DMS79 treated with DMSO at 0.1 percent for 48 hours (cell line): ENCODE measurements around the gene STK33.
"Not testable (repeated sequence)": the region's sequence is repeated elsewhere in the genome, so short reads cannot be mapped to it uniquely, and the experiment has no call there.

Source experiments
- DNase-seq: peaks from one replicate; lab custom pipeline; 2025; lab: John Stamatoyannopoulos, UW

Gene STK33

DNA sequence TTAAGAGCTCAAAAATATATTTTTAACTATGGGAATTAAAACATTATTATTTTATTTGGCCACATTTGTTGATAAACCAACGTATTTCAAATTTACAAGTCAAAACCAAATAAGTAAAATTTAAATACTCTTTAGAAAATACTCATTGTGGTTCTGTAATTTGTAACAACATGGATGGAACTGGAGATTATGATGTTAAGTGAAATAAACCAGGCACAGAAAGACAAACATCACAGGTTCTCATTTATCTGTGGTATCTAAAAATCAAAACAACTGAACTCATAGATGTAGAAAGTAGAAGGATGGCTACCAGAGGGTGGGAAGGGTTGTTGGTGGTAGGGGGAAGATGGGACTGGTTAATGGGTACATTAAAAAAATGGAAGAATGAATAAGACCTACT is 50.8 kb downstream of the STK33 start:
- DNase-seq: no peak

DNA sequence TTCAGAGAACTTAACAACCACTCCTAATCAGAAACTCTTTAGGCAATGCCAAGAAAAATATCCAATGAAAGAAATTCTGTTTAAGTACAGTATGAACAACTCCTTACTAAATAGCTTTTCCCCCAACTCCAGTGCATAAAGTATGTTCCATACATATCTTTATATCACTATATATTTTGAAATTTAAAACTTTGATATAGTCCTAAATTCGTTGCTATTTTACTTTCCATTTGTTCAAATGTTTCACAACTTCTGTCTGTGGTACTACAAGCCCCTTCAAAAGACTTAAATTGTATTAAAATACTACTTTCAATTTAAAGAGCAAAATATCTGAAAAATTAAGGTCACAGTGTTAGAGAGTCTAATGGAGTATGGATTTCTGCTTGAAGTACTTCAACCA is 52.6 kb downstream of the STK33 start:
- no peak for DNase-seq

DNA sequence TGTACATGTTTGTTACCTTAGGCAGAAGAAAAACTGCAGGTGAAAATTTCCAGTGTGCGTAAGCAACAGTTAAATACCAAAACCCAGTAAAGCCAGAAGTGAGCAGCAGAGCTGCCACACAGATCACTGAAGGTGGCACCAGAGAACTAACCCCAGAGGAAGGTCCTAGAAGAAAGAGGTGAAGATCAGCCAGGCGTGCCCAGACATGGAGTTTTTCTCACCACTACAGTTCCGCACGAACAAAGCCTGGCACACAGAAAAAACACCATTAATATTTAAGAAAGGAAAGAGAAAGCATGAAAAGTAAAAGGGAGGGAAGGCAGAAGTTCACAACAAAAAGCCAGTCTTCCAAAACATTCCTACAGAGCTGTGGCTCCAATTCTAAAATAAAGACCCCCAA is 60.7 kb downstream of the STK33 start:
- peak; percentile 77 for DNase-seq

DNA sequence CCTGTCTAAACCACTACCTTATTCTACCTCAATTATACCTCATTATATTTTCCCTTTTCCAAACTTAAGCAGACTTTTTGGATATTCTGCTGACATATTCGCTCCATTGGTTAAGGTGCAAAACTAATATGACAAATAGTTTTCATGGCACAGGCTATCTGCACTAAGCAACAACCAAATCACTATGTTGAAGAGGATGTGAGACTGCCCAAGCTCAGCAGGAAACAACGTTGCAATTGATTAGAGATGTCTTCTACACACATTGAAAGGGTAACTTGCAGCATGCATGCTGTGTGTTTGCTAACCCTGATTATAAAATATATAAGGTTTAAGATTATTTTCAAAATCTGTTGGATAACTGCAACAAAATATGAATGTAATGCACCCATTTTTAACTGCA is 61.6 kb downstream of the STK33 start:
- DNase-seq: no peak

DNA sequence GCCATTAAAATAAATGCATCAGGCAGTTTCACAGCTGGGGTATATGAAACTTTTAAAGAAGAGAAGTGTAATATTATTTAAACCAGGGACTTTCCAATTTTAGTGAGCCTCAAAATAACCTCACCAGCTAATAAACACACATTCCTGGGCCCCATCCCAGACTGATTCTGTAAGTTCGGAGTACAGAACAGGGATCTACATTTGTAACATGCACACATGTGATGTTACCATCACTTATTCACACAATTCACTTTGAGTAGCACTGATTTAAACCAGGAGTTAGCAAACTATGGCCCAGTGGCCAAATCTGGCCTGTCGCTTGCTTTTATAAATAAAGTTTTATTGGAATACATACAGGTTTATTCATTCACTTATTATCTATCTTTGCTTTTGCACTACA is 62.0 kb downstream of the STK33 start:
- no peak for DNase-seq

DNA sequence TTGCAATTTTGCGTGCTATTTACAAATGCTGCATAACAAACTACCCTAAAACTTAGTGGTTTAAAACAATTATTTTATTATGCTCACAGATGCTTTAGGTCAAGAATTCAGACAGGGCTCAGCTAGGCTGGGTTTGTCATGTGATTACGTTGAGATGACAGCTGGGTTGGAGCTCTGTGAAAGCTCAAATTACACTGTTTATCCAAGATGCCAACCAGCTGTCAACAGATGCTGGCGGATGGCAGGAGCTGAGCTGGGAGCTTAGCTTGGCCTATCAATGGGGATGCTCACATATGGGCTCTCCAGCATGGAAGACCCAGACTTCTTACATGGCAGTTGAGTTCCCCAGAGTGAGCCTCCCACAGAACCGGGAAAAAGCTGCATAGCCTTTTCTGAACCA is 62.7 kb downstream of the STK33 start:
- peak; percentile 54 for DNase-seq

DNA sequence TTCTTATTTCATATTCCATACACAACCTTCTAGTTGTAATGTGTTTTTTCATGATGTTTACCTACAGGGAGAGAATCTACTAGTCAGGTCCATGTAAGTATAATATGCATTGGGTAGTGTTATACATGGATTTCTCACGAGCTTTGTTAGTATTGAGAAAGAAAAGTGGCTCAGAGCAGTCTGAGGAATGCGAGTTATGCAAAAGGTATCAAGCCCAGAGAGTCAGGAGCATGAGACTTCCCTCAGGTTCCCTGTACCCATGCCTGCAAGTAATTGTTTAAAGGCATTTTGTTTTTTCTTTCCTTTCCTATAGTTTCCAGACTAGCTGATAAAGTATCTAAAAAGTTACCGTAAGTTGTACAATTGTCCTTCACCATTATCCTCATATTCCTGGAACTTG is 66.1 kb downstream of the STK33 start:
- no peak for DNase-seq

DNA sequence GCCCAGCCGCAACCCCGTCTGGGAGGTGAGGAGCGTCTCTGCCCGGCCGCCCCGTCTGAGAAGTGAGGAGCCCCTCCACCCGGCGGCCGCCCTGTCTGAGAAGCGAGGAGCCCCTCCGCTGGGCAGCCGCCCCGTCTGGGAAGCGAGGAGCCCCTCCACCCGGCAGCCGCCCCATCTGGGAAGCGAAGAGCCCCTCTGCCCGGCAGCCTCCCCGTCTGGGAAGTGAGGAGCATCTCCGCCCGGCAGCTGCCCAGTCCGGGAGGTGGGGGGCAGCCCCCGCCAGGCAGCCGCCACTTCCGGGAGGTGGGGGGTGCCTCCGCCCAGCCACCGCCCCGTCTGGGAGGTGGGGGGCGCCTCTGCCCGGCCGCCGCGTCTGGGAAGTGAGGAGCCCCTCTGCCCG is 70.6 kb downstream of the STK33 start:
- DNase-seq: no peak

DNA sequence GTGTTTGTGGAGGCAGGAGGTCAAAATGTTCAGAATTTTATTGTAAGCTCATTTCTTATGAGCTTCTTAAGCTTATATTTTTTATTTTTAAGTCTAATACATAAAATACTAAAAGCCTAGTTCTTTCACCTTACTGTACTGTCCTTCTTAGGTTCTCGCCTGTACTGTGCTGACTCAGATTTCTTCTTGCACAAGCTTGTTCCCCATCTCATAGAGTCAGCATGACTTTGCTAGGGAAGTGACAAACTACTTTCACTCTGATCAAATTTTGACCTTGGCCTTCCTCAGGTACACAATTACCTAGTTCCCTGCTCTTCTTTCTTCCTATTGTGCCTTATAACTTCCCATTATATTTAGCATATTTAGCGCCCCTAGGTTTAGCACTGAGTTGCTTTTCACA is 81.5 kb downstream of the STK33 start:
- no peak for DNase-seq

DNA sequence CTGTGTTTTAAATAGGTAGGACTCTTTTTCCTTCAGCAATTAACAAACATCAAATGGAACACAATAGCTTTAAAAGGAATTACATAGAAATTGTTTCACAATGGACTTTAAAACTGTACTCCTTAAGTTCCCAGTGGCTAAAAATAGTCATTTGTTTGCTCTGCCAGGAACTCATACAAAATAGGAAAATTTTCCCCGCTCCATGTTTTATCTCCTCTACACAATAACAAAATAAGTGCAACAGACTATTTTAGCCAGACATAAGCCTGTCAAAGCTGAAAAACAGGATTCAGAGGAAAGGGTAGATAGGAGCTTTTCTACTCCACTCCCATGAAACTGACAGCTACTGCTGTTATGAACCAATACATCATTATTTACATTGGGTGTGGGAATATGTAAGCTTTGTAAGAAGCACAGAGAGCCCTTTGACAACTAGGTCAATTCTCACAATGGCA is 90.1 kb downstream of the STK33 start:
- no peak for DNase-seq

DNA sequence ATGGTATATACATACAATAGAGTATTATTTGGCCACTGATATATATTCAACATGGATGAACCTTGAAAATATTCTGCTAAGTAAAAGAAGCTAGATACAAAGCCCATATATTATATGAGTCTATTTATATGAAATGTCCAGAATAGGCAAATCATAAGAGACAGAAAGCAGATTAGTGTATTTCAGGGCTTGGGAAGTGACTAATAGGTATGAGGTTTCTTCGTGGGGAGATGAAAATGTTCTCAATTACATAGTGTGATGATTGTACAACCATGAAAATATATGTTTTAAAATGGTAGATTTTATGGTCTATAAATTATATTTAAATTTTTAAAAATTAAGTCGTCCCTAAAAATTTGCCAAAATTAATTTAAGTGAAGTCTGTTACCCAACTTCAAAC is 92.2 kb downstream of the STK33 start:
- no peak for DNase-seq

DNA sequence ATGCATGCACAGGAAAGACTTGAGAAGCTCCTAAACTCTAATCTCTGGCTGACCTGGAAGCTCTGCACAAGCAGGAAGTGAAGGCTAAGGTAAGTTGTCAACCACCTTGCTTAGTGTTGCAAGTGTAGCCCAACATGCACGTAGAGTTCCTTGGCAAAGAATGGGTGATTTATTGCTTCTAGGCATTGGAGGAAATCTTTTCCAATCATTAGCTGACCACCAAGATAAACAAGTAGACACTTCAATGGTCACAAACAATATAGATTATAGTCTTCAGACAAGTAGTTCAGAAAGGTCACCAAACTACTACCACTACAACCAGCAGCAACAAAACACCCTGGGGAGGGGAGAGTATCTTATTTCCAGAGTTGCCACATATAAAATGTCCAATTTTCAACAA is 105.6 kb downstream of the STK33 start:
- no peak for DNase-seq

DNA sequence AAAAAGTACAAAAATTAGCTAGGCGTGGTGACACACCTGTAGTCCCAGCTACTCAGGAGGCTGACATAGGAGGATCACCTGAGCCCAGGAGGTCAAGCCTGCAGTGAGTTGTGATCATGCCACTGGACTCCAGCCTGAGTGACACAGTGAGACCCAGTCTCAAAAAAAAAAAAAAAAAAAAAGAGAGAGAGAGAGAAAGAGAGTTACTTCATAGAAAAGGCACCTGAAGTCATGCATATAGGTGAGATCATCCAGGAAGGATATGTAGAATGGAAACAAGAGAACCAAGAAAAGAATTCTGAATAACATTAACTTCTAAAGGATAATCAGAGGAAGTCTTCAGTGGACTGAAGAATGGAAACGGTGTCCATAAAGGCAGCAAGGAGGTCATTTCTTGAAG is 106.8 kb downstream of the STK33 start:
- no peak for DNase-seq

DNA sequence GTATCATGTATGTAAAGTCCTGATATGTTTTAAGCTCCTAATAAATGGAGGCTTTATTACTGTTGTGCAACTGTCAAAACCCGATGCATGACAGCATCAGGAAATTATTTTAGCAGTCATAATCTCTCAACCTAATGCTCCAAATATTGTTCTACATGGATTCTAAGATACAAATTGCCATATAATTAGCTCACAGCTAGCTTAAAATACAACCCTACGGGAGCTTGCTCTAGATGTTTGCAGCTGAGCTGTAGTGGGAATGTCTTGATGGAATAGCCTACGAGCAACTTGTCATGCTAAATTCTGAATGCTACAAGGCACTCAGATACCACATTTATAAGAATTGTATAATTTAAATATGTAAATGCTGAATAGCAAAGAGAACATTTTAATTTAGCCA is 109.8 kb downstream of the STK33 start:
- no peak for DNase-seq

DNA sequence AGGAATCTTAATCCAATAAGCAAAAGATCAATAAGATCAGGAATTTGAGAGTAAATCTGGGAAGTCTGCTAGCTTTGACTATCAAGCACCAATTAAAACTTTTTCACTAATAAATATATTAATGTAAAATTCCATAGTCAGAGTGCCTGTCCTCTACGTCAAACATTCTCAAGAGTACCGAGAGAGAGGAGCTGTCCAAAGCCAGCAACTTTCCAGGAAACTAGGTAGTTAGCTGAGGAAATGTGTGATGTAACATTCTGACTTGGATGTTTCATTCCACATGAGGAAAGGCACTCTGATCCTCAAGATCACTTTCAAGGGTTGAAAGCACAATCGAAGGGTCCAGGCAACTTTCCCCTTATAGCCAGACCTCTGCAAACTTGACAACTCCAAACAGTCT is 113.2 kb downstream of the STK33 start:
- DNase-seq: no peak

DNA sequence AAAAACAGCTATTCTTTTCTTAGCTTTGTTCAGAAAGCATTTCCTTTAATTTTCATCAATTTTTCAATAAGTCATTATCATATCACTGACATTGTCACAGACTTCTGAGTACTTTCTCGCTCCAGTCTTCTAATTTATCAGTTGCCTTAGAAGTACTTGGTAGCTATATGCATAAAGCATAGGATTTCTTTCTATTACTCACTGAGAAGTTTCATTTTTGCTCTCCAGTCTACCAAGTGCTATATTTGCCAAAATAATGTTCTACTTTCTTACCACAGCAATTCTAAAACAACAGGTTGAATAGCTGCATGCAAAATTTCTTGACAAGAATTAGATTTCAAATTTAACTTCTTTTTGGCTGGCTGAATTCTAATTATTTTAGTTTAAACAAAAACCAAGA is 116.3 kb downstream of the STK33 start:
- DNase-seq: no peak

DNA sequence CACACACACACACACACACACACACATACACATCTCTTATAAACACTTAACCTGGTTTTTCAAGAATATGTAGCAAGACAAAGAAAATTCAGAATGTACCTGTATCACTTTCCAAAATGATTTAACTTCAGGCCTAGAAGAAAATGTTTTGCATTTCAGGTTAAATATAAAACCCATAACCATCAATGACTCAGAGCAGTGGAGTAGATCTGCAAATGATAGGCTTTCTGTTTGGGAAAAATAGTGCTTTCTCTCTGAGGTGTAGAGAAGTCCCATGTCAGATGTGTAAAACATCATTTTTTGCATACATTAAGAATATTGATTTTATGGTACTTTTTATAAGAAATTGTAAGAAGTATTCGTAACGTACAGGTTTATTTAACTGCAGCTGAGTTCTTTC is 116.9 kb downstream of the STK33 start:
- no peak for DNase-seq

DNA sequence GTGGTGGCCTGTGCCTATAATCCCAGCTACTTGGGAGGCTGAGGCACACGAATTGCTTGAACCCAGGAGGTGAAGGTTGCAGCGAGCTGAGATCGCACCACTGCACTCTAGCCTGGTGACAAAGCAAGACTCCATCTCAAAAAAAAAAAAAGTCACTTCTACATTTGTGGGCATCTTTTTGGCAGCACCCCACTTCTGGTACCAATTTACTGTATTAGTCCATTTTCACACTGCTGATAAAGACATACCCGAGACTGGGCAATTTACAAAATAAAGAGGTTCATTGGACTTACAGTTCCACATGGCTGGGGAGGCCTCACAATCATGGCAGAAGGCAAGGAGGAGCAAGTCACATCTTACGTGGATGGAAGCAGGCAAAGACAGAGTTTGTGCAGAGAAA is 126.2 kb downstream of the STK33 start:
- DNase-seq: not testable (repeated sequence)

DNA sequence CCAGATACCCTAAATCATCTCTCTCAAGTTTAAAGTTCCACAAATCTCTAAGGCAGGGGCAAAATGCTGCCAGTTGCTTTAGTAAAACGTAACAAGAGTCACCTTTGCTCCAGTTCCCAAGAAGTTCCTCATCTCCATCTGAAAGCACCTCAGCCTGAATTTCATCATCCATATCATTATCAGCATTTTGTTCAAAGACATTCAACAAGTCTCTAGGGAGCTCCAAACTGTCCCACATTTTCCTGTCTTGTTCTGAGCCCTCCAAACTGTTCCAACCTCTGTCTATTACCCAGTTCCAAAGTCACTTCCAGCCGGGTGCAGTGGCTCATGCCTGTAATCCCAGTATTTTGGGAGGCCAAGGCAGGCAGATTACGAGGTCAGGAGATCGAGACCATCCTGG is 126.7 kb downstream of the STK33 start:
- not testable (repeated sequence) for DNase-seq

DNA sequence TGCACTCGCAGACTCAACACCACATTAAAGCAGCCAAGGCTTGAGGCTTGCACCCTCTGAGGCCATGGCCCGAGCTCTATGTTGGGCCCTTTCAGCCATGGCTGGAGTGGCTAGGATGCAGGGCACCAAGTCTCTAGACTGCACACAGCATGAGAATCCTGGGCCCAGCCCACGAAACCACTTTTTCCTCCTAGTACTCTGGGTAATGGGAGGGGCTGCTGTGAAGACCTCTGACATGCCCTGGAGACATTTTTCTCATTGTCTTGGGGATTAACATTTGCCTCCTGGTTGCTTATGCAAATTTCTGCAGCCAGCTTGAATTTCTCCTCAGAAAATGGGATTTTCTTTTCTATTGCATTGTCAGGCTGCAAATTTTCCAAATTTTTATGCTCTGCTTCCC is 127.1 kb downstream of the STK33 start:
- DNase-seq: not testable (repeated sequence)

DNA sequence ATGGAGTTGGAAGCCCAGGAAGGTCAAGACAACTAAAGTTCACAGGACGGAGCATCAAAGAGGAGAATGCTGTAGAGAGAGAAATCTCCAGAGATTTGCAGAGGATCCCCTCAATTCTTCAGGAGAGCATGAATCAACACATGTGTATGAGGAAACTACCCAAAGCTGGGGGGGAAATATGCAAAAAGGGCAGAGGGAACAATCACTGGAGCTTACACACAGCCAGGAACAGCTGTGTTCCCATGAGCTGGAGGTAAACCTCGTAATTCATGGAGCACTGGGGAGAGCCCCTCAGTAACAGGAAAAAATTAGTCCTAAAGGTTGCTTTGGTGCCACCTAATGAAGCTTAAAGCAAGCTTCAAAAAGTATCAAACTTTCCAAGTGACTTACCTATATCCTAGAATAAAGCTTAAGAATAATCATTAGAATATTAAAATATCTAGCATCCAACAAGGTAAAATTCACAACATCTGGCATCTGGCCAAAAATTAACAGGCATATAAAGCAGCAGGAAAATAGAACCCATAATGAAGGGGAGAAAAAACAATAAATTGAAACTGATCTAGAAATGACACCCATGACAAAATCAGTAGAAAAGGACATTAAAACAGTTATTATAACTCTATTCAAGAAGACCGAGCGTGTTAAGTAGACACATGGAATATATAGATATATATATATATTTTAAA is 134.2 kb downstream of the STK33 start:
- DNase-seq: no peak

DNA sequence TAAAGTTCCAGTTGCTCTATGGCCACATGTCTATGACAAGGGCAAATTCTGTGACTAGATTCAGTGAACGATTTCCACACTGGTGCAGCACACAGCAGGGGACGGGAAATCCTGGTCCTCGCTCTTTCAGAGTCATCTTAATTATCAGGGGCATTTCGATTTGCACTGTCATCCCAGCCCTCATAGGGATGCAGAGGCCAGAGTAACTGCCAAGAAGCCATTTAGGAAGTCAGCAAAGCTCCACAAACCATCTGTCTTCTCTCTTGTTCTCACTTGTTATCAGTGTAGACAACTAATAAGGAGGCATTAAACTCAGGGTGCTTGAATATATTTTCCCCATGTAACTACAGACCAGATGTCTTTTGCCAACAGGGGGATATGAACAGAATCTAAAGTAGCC is 151.7 kb downstream of the STK33 start:
- no peak for DNase-seq

DNA sequence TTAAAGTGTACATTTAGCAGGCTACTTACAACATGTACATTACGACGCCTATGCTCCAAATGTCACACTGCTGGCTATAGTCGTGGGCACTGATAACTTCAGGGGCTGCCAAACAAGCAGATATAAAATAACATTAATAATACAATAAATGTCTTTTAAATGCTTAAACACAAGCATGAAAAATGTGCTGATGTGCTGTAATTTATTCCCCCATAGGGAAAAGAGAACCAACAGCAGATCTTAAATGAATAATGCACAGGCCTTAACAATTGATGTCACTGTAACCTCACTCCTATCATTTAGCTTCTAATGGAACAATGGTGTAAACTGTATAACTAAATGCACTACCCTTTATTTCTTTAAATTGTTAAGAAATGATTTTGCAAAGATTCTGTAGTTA is 153.4 kb downstream of the STK33 start:
- DNase-seq: no peak

DNA sequence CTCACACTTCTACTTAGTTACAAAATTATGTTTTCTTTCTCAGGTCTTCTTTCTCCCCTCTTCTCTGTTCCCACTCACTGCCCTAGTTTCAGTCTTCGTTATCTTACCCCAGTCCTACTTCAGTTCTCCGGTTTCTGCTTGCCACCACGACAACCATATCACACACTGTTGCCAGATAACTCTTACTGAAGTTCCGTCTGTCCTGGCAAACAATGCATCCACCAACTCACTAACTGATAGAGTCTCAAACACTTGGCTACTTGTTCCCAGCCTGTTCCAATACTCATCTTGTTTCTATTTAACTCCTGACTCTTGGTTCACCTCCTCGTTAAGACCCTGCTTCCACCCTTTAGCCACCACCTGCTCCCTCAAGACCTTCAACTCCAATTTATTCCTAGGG is 164.5 kb downstream of the STK33 start:
- DNase-seq: no peak

DNA sequence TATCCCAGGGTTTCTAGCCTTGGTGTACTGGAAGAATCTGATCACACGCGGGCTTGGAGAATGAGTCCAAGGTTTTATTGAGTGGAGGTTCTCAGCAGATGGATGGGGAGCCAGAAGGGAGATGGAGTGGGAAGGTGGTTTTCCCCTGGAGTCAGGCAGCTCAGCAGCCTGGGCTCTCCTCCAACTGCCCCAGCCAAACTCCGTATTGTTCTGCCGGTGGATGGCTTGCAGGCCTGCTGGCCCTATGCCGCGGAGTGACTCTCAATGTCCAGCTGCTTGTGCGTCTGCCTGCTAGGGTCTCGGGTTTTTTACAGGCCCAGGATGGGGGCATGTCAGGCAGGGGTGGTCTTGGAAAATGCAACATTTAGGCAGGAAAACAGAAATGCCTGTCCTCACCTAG is 168.0 kb downstream of the STK33 start:
- no peak for DNase-seq
